Caco-2 (cell line): ENCODE results near the gene MBTD1. TPM values are rescaled to one million over a fixed set of nuclear protein-coding genes. Genes with fewer than 3 reads are reported as not detected.
"Not testable (repeated sequence)": the region's sequence is repeated elsewhere in the genome, so short reads cannot be mapped to it uniquely, and the experiment has no call there.

Experiments
- BruUV-seq: library from RNA; stranded (reverse); fragments of 400-500 nt; replicated peaks from 2 replicates; lab custom pipeline; 2021; lab: Mats Ljungman, UMichigan
- CTCF ChIA-PET: fragments of 300-600 bp; sonication (Branson Sonifier 250); formaldehyde crosslinking; loops from one replicate; lab custom pipeline; 2022; ENCODE audit warnings: antibody characterized with exemption; lab: Charles Lee
- POLR2A ChIA-PET: fragments of 300-600 bp; sonication (Branson Sonifier 250); formaldehyde crosslinking; loops from one replicate; lab custom pipeline; 2022; ENCODE audit warnings: antibody characterized with exemption; lab: Charles Lee
- DNase-seq, 2 experiments: peaks; one replicate each; pipeline versions ENCODE4 v3.0.0 to v3.0.0-alpha.2; 2020 to 2022
- H3K27me3 ChIP-seq: replicated peaks from 2 replicates; pipeline ENCODE4 v1.6.0; 2011; ENCODE audit warnings: low read length; ENCODE audit not compliant: control insufficient read depth, insufficient read depth
- H3K36me3 ChIP-seq: 2 replicates; pipeline ENCODE4 v1.5.1; 2011; ENCODE audit warnings: low read length; ENCODE audit not compliant: control insufficient read depth, insufficient read depth
- H3K4me1 ChIP-seq: fragments of 250-450 bp; sonication (Bioruptor Pico); 2 replicates; pipeline ENCODE4 v1.5.1; 2020; ENCODE audit warnings: mild to moderate bottlenecking
- H3K4me3 ChIP-seq: 2 replicates; pipeline ENCODE4 v1.5.1; 2011; ENCODE audit warnings: low read depth, mild to moderate bottlenecking, control low read depth, low read length
- H3K9me3 ChIP-seq: fragments of 250-450 bp; sonication (Bioruptor Pico); 2 replicates; pipeline ENCODE4 v1.5.1; 2020; ENCODE audit warnings: mild to moderate bottlenecking, moderate library complexity
- H3K27ac Mint-ChIP-seq: one replicate; pipeline ENCODE4 v1.8.0; 2022; ENCODE audit warnings: mixed read lengths; ENCODE audit not compliant: unreplicated experiment
- H3K27me3 Mint-ChIP-seq: one replicate; pipeline ENCODE4 v1.8.0; 2022; ENCODE audit warnings: mixed read lengths; ENCODE audit not compliant: insufficient read depth, unreplicated experiment
- H3K36me3 Mint-ChIP-seq: one replicate; pipeline ENCODE4 v1.8.0; 2022; ENCODE audit warnings: mild to moderate bottlenecking, mixed read lengths; ENCODE audit not compliant: insufficient read depth, unreplicated experiment
- H3K4me1 Mint-ChIP-seq: one replicate; pipeline ENCODE4 v1.8.0; 2022; ENCODE audit warnings: low read depth, mixed read lengths; ENCODE audit not compliant: unreplicated experiment
- H3K4me3 Mint-ChIP-seq: one replicate; pipeline ENCODE4 v1.8.0; 2022; ENCODE audit warnings: mild to moderate bottlenecking, moderate library complexity, mixed read lengths; ENCODE audit not compliant: unreplicated experiment
- H3K9me3 Mint-ChIP-seq: one replicate; pipeline ENCODE4 v1.8.0; 2022; ENCODE audit warnings: mixed read lengths; ENCODE audit not compliant: unreplicated experiment
- intact Hi-C: fragments of 100-400 bp; cut with micrococcal nuclease; formaldehyde crosslinking; loops from one replicate; pipeline ENCODE4 v1.10.0; 2022; ENCODE audit not compliant: unreplicated experiment
- total RNA-seq: library from RNA; stranded (reverse); gene quantifications from 2 replicates; pipeline ENCODE4 v1.2.3, GENCODE V29; 2022
- TF ChIP-seq, protein P1 (sequence below), 2 experiments: fragments of 200-600 bp in 1 of 2; IDR thresholded peaks; 1 replicate in 1 of 2; 2 replicates in 1 of 2; pipeline versions ENCODE4 v1.5.1 to v1.8.0; 2011 to 2022; ENCODE audit warnings: antibody characterized with exemption in 1 of 2, control low read depth in 1 of 2, inconsistent platforms in 1 of 2, low read depth in 1 of 2, low read length in 1 of 2, mild to moderate bottlenecking in 1 of 2, moderate library complexity in 1 of 2; ENCODE audit not compliant: insufficient read depth in 1 of 2, severe bottlenecking in 1 of 2, unreplicated experiment in 1 of 2

MBTD1 gene
- total RNA-seq, 1 experiment from 2014 or later = 26.2 TPM

DNA sequence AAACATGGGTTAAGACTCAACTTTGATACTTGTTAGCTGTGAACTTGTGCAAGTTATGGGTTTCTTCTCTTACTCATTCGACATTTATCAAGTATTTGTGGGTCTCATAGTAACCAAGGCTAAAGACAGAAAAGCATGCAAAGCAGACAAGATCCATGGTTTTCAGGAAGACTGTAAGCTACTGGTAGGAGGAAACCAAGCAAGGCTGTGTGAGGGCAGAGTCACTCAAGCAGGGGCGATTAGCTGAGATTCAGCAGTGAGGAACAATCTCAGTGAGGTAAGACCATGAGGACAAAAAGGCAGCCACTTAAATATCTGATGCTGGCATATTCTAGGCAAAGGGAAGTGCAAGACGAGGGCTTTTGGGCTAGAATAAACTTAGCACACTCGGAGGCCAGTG, 29.5 kb downstream of the MBTD1 start:
- Mint-ChIP-seq H3K27me3 (no peaks in the 10 kb centered on the region), H3K27ac (peak overlapping the region; percentile 20), H3K4me1 (no peaks in the 10 kb centered on the region), H3K36me3 (peaks cover 2% of the 10 kb centered on the region), H3K9me3 (no peaks in the 10 kb centered on the region), H3K4me3 (no peak overlapping the region)
- TF ChIP-seq, protein P1, sequence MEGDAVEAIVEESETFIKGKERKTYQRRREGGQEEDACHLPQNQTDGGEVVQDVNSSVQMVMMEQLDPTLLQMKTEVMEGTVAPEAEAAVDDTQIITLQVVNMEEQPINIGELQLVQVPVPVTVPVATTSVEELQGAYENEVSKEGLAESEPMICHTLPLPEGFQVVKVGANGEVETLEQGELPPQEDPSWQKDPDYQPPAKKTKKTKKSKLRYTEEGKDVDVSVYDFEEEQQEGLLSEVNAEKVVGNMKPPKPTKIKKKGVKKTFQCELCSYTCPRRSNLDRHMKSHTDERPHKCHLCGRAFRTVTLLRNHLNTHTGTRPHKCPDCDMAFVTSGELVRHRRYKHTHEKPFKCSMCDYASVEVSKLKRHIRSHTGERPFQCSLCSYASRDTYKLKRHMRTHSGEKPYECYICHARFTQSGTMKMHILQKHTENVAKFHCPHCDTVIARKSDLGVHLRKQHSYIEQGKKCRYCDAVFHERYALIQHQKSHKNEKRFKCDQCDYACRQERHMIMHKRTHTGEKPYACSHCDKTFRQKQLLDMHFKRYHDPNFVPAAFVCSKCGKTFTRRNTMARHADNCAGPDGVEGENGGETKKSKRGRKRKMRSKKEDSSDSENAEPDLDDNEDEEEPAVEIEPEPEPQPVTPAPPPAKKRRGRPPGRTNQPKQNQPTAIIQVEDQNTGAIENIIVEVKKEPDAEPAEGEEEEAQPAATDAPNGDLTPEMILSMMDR (IDR thresholded peaks at IDR 0.05; ENCODE audit: insufficient read depth in 1 of 2, low read depth in 1 of 2, low read length in 1 of 2, severe bottlenecking in 1 of 2, unreplicated experiment in 1 of 2) = no peak
- H3K36me3 ChIP-seq = no peaks in the 10 kb centered on the region
- POLR2A ChIA-PET = no interaction called here
- no peak for DNase-seq
- H3K9me3 ChIP-seq = 0 out of 2 replicates have a peak, but pooled peaks cover under 1% of the 10 kb centered on the region
- no TSS peak for BruUV-seq
- H3K27me3 ChIP-seq = no peaks in the 10 kb centered on the region
- H3K4me3 ChIP-seq = no peak overlapping the region
- H3K4me1 ChIP-seq = no peaks in the 10 kb centered on the region
- CTCF ChIA-PET = no interaction called here
- intact Hi-C loops = no loop called here

DNA sequence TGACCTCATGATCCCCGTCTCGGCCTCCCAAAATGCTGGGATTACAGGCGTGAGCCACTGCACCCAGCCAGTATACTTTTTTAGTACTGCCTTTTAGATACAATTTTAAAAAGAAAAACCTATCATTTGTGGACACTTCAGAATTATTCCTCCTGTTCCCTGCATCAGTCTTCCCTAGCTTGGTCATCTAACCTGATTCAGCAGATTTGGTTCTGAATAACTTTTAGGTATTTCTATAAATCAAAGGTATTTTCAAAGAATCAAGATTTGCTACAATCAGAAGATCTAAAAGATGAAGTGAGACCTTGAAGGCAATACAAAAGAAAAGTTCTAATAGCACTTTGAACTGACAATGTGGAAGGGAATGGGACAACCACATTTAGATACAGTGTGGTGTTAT, 30.0 kb downstream of the MBTD1 start:
- H3K27ac Mint-ChIP-seq = peak overlapping the region; percentile 20
- H3K4me3 ChIP-seq = no peak overlapping the region
- H3K4me1 ChIP-seq = no peaks in the 10 kb centered on the region
- CTCF ChIA-PET = no interaction called here
- intact Hi-C loops = no loop called here
- peaks cover 6% of the 10 kb centered on the region for H3K36me3 Mint-ChIP-seq
- H3K4me1 Mint-ChIP-seq = no peaks in the 10 kb centered on the region
- BruUV-seq = no TSS peak
- H3K36me3 ChIP-seq = no peaks in the 10 kb centered on the region
- no peaks in the 10 kb centered on the region for H3K27me3 ChIP-seq
- no peaks in the 10 kb centered on the region for H3K9me3 Mint-ChIP-seq
- no peak overlapping the region for H3K4me3 Mint-ChIP-seq
- TF ChIP-seq, protein P1 (IDR thresholded peaks at IDR 0.05; ENCODE audit: insufficient read depth in 1 of 2, low read depth in 1 of 2, low read length in 1 of 2, severe bottlenecking in 1 of 2, unreplicated experiment in 1 of 2) = no peak
- no peaks in the 10 kb centered on the region for H3K9me3 ChIP-seq
- H3K27me3 Mint-ChIP-seq = no peaks in the 10 kb centered on the region
- DNase-seq = no peak
- POLR2A ChIA-PET = no interaction called here

DNA sequence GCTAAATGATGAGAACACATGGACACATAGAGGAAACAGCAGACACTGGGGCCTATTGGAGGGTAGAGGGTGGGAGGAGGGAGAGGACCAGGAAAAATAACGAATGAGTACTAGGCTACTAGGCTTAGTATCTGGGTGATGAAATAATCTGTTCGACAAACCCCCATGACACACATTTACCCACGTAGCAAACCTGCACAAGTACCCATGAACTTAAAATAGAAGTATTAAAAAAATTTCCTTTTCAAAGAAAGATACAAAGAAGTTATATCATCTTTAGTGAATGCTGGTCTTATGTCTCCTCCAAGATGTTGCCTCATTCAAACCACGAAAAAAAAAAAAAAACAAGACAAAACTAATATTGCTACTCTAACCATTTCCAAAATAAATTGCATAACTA, 31.7 kb downstream of the MBTD1 start:
- H3K9me3 ChIP-seq = no peaks in the 10 kb centered on the region
- Mint-ChIP-seq H3K27me3 (no peaks in the 10 kb centered on the region), H3K4me3 (no peak overlapping the region), H3K4me1 (no peaks in the 10 kb centered on the region), H3K36me3 (peaks cover 8% of the 10 kb centered on the region), H3K9me3 (no peaks in the 10 kb centered on the region), H3K27ac (no peak overlapping the region)
- intact Hi-C loops = no loop called here
- TF ChIP-seq, protein P1 (IDR thresholded peaks at IDR 0.05; ENCODE audit: insufficient read depth in 1 of 2, low read depth in 1 of 2, low read length in 1 of 2, severe bottlenecking in 1 of 2, unreplicated experiment in 1 of 2) = no peak
- BruUV-seq = no TSS peak
- ChIA-PET CTCF (no interaction called here), POLR2A (no interaction called here)
- no peak for DNase-seq
- H3K4me1 ChIP-seq = no peaks in the 10 kb centered on the region
- H3K4me3 ChIP-seq = no peak overlapping the region
- H3K36me3 ChIP-seq = peaks cover 1% of the 10 kb centered on the region; the same call in 1 of the 2 replicates
- no peaks in the 10 kb centered on the region for H3K27me3 ChIP-seq

DNA sequence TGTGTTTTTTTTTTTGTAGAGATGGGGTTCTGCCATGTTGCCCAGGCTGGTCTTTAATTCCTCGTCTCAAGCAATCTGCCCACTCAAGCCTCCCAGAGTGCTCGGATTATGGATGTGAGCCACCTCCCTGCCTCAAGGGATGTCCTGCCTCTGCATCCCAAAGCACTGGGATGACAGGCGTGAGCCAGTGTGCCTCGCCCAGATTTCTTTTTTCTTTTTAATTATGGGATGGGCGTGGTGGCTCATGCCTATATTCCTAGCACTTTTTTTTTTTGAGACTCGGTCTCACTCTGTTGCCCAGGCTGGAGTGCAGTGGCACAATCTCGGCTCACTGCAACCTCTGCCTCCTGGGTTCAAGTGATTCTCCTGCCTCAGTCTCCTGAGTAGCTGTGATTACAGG, 34.3 kb downstream of the MBTD1 start:
- H3K27me3 ChIP-seq, DNase-seq, H3K36me3 ChIP-seq, H3K4me1 ChIP-seq, BruUV-seq, H3K4me1 Mint-ChIP-seq, POLR2A ChIA-PET, CTCF ChIA-PET, H3K9me3 ChIP-seq, H3K9me3 Mint-ChIP-seq, H3K4me3 Mint-ChIP-seq, H3K27me3 Mint-ChIP-seq, H3K4me3 ChIP-seq, intact Hi-C loops, H3K27ac Mint-ChIP-seq: not testable (repeated sequence)
- H3K36me3 Mint-ChIP-seq = peaks cover 24% of the 10 kb centered on the region
